Panc1 (cell line): ENCODE measurements around the gene ACER3. TPM values are rescaled to one million over a fixed set of nuclear protein-coding genes. Genes with fewer than 3 reads are reported as not detected.

Experiments used
- ATAC-seq: fragments of 200-7000 bp; cut with Tn5 transposase; 2 replicates; pipeline ENCODE4 v1.9.1; 2020; ENCODE audit warnings: mild to moderate bottlenecking, moderate library complexity
- BruUV-seq: library from RNA; stranded (reverse); fragments of 400-500 nt; replicated peaks from 2 replicates; lab custom pipeline; 2021; lab: Mats Ljungman, UMichigan
- CTCF ChIA-PET: fragments of 300-600 bp; sonication (Branson Sonifier 250); formaldehyde crosslinking; loops from one replicate; lab custom pipeline; 2022; ENCODE audit warnings: antibody characterized with exemption; lab: Charles Lee
- POLR2A ChIA-PET: fragments of 300-600 bp; sonication (Branson Sonifier 250); formaldehyde crosslinking; loops from one replicate; lab custom pipeline; 2022; ENCODE audit warnings: antibody characterized with exemption; lab: Charles Lee
- DNase-seq: peaks from one replicate; pipeline ENCODE4 v3.0.0-alpha.2; 2010; ENCODE audit warnings: low read depth, low spot score
- H3K27ac ChIP-seq: 2 replicates; pipeline ENCODE4 v1.5.1; 2011; ENCODE audit warnings: mild to moderate bottlenecking, low read length, inconsistent platforms
- H3K27me3 ChIP-seq: fragments of 200-500 bp; sonication (Bioruptor generic); 2 replicates; pipeline ENCODE4 v1.6.0; 2014; ENCODE audit warnings: low read length, inconsistent platforms; ENCODE audit not compliant: control insufficient read depth, insufficient read depth
- H3K36me3 ChIP-seq: fragments of 200-500 bp; sonication (Bioruptor generic); 2 replicates; pipeline ENCODE4 v1.5.1; 2014; ENCODE audit warnings: inconsistent platforms, mild to moderate bottlenecking, low read length, moderate library complexity; ENCODE audit not compliant: control insufficient read depth, insufficient read depth
- H3K4me1 ChIP-seq: 2 replicates; pipeline ENCODE4 v1.5.1; 2011; ENCODE audit warnings: inconsistent platforms, mild to moderate bottlenecking, low read length, moderate library complexity; ENCODE audit not compliant: control insufficient read depth, insufficient read depth
- H3K4me3 ChIP-seq, 2 experiments: 2 replicates each; pipeline ENCODE4 v1.5.1; 2011 to 2012; ENCODE audit warnings: low read depth in 2 of 2, low read length in 2 of 2, mild to moderate bottlenecking in 2 of 2, inconsistent platforms in 1 of 2, moderate library complexity in 1 of 2
- H3K9me3 ChIP-seq: fragments of 200-500 bp; sonication (Bioruptor generic); 2 replicates; pipeline ENCODE4 v1.5.1; 2014; ENCODE audit warnings: low read depth, mild to moderate bottlenecking, inconsistent platforms, low read length, moderate library complexity; ENCODE audit not compliant: control insufficient read depth, insufficient read depth
- POLR2AphosphoS5 ChIP-seq: IDR thresholded peaks from 2 replicates; pipeline ENCODE4 v1.6.1; 2012; ENCODE audit warnings: mild to moderate bottlenecking, low read depth, low read length, moderate library complexity
- SIN3A ChIP-seq: IDR thresholded peaks from 2 replicates; pipeline ENCODE4 v1.6.1; 2012; ENCODE audit warnings: low read depth, mild to moderate bottlenecking, low read length, moderate library complexity, borderline replicate concordance; ENCODE audit not compliant: insufficient read depth
- TCF7L2 ChIP-seq: IDR thresholded peaks from 2 replicates; pipeline ENCODE4 v1.6.1; 2011; ENCODE audit warnings: mild to moderate bottlenecking, low read depth, low read length, inconsistent platforms
- in situ Hi-C: cut with HindIII; loops from 2 replicates; pipeline ENCODE4 v1.10.0; 2016; ENCODE audit warnings: low sequenced_read_pairs, low pct_unique_long_range_greater_than_20kb
- intact Hi-C: fragments of 100-400 bp; cut with micrococcal nuclease; formaldehyde crosslinking; loops from one replicate; pipeline ENCODE4 v1.10.0; 2022; ENCODE audit not compliant: unreplicated experiment
- total RNA-seq: library from RNA; stranded (reverse); gene quantifications from one replicate; pipeline ENCODE4 v1.2.1, GENCODE V29; 2021; ENCODE audit not compliant: unreplicated experiment
- TF ChIP-seq, protein P1 (sequence below), 2 experiments: IDR thresholded peaks; 2 replicates each; pipeline ENCODE4 v1.6.1; 2011 to 2012; ENCODE audit warnings: low read depth in 2 of 2, control low read depth in 1 of 2, low read length in 1 of 2, mild to moderate bottlenecking in 1 of 2, moderate library complexity in 1 of 2; ENCODE audit not compliant: insufficient read depth in 1 of 2
- TF ChIP-seq, protein P2 (sequence below): fragments of 450-650 bp; IDR thresholded peaks from 2 replicates; pipeline ENCODE4 v1.5.1; 2017; ENCODE audit warnings: mild to moderate bottlenecking

ACER3 gene
- total RNA-seq, 1 experiment from 2014 or later: 41.8 TPM

DNA sequence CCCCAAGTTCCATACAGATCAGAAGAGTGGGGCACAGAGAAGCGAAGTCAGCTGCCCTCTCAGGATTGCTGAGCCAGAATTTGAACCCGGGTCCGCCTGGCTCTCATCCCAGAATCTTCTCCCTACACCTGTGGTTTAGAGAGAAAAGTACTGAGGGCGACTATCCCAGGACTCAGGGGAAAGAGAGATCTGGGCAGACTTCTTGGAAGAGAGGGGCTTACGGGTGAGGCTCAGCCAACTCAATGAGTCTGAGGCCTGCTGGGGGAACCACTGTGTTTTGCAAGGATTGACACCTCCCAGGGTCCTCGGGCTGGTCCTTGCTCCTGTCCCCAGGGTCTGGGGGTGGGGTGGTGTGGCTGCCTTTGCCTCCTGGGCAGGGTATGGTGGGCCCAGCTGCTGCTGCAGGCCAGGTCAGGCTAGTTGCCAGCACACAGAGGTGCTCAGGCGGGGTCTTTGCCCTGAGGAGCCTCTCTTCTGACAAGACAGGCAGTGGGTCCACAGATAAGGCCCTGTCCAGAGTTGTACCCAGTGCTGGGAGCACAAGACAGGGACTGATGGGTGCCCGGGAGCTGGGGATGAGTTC is 207.2 kb downstream of the ACER3 start:
- Histone ChIP-seq H3K36me3 (no peaks in the 10 kb centered on the region), H3K4me3 (peak overlapping the region in 1 of 2 experiments; percentile 79; a peak in 2 of 4 replicates), H3K4me1 (peaks cover 9% of the 10 kb centered on the region), H3K27ac (no peak overlapping the region), H3K27me3 (no peaks in the 10 kb centered on the region), H3K9me3 (no peaks in the 10 kb centered on the region)
- ATAC-seq (no peak), DNase-seq (no peak)
- ChIA-PET POLR2A (no interaction called here), CTCF (no interaction called here)
- in situ Hi-C loops (loop anchor here (10.0 kb wide), 1 partner anchor 77 kb away; no protein-coding TSS in a partner anchor), intact Hi-C loops (no loop called here)
- BruUV-seq: TSS peak; percentile 85
- TF ChIP-seq TCF7L2 (no peak), POLR2AphosphoS5 (no peak), SIN3A (no peak)
- TF ChIP-seq, protein P1, sequence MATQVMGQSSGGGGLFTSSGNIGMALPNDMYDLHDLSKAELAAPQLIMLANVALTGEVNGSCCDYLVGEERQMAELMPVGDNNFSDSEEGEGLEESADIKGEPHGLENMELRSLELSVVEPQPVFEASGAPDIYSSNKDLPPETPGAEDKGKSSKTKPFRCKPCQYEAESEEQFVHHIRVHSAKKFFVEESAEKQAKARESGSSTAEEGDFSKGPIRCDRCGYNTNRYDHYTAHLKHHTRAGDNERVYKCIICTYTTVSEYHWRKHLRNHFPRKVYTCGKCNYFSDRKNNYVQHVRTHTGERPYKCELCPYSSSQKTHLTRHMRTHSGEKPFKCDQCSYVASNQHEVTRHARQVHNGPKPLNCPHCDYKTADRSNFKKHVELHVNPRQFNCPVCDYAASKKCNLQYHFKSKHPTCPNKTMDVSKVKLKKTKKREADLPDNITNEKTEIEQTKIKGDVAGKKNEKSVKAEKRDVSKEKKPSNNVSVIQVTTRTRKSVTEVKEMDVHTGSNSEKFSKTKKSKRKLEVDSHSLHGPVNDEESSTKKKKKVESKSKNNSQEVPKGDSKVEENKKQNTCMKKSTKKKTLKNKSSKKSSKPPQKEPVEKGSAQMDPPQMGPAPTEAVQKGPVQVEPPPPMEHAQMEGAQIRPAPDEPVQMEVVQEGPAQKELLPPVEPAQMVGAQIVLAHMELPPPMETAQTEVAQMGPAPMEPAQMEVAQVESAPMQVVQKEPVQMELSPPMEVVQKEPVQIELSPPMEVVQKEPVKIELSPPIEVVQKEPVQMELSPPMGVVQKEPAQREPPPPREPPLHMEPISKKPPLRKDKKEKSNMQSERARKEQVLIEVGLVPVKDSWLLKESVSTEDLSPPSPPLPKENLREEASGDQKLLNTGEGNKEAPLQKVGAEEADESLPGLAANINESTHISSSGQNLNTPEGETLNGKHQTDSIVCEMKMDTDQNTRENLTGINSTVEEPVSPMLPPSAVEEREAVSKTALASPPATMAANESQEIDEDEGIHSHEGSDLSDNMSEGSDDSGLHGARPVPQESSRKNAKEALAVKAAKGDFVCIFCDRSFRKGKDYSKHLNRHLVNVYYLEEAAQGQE (IDR thresholded peaks at IDR 0.05; ENCODE audit: insufficient read depth in 1 of 2, low read depth in 2 of 2, low read length in 1 of 2): no peak
- TF ChIP-seq, protein P2, sequence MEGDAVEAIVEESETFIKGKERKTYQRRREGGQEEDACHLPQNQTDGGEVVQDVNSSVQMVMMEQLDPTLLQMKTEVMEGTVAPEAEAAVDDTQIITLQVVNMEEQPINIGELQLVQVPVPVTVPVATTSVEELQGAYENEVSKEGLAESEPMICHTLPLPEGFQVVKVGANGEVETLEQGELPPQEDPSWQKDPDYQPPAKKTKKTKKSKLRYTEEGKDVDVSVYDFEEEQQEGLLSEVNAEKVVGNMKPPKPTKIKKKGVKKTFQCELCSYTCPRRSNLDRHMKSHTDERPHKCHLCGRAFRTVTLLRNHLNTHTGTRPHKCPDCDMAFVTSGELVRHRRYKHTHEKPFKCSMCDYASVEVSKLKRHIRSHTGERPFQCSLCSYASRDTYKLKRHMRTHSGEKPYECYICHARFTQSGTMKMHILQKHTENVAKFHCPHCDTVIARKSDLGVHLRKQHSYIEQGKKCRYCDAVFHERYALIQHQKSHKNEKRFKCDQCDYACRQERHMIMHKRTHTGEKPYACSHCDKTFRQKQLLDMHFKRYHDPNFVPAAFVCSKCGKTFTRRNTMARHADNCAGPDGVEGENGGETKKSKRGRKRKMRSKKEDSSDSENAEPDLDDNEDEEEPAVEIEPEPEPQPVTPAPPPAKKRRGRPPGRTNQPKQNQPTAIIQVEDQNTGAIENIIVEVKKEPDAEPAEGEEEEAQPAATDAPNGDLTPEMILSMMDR: no peak

DNA sequence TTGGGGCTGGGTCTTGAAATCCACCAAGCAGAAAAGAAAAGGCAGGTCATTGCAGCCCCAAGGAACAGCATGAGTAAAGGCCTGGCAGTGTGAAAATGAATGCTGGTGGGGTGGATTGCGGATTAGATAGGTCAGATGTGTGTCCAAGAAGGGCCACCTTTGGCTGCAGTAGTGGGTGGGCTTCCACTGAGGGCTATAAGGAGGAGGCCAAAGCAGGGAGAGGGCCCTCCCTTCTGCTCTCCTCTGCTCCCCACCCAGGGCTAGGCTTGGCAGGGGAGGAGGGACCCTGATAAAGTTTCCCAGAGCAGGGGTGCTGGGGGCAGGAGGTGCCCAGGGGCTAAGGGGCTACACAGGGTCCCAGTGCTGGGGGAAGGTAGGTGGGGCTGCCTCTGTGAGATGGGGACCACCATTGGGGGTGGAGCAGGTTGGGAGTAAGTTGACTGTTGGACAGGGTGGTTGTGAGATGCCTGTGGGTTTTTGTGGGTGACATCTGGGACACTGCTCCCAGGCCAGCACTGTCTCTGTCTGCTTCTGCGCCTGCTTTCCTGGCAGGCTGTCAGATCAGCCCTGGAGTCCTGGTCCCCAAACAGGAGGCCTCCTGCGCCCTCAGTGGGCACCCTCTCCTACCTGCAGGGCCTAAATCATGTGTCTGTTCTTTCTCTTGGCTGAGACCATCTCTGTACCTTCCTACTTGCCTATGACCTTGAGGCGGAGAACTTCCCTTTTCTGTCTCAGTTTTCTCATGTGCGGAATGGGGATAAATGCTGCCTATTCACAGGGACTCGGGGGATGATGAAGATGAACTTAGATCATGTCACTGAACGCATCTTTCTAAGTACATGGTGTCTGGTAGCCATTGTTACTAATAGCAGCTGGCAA is 208.0 kb downstream of the ACER3 start:
- H3K4me1 ChIP-seq: peaks cover 16% of the 10 kb centered on the region
- ATAC-seq: no peak
- DNase-seq: no peak
- no peaks in the 10 kb centered on the region for H3K9me3 ChIP-seq
- in situ Hi-C loops: loop anchor here (10.0 kb wide), 1 partner anchor 76 kb away; no protein-coding TSS in a partner anchor
- intact Hi-C loops: no loop called here
- H3K4me3 ChIP-seq: no peak overlapping the region
- TF ChIP-seq TCF7L2 (no peak), SIN3A (no peak), POLR2AphosphoS5 (no peak)
- TF ChIP-seq, protein P1 (IDR thresholded peaks at IDR 0.05; ENCODE audit: insufficient read depth in 1 of 2, low read depth in 2 of 2, low read length in 1 of 2): no peak
- TF ChIP-seq, protein P2: no peak
- no peaks in the 10 kb centered on the region for H3K27me3 ChIP-seq
- no TSS peak for BruUV-seq
- no peaks in the 10 kb centered on the region for H3K36me3 ChIP-seq
- POLR2A ChIA-PET: no interaction called here
- no peak overlapping the region for H3K27ac ChIP-seq
- CTCF ChIA-PET: no interaction called here
